Subcutaneous adipose tissue (tissue), 4 donors: Measurements from ENCODE around the gene EPHA4. TPM values are rescaled to one million over a fixed set of nuclear protein-coding genes. Genes with fewer than 3 reads are reported as not detected.

Experiments
- total RNA-seq, 4 donors: library from RNA; depleted of rRNA; stranded (reverse); fragments of >200 nt; gene quantifications; one replicate each; pipeline ENCODE4 v1.1.0, GENCODE V29; 2016
- TF ChIP-seq, protein P1 (sequence below): fragments of 450-650 bp; IDR thresholded peaks from one replicate; pipeline ENCODE4 v1.5.1; 2016; ENCODE audit warnings: low read depth, mild to moderate bottlenecking, control low read depth, antibody characterized with exemption, moderate library complexity

EPHA4 gene
- total RNA-seq, 4 donors from 2014 or later: 30.3 to 52.0 (median 39.4) TPM

DNA sequence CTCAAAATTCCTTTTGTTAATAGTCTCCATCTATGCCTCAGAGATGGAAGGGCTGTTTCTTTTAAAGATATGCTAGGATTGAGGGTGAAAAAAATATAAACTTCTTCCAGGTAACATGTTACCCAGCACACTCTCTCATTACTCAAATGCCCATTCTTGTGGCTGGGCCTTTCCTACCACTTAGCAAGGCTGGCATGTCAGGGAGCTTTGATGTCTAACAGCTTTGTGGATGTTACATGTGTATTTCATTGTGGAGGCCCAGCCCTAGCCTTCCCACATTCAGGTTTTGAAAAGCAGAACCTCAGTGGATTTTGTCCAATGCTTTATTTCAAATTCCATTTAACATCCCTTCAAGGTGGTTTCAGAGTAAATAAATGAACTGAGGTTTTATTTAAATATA, 191.4 kb downstream of the EPHA4 start:
- TF ChIP-seq, protein P1, sequence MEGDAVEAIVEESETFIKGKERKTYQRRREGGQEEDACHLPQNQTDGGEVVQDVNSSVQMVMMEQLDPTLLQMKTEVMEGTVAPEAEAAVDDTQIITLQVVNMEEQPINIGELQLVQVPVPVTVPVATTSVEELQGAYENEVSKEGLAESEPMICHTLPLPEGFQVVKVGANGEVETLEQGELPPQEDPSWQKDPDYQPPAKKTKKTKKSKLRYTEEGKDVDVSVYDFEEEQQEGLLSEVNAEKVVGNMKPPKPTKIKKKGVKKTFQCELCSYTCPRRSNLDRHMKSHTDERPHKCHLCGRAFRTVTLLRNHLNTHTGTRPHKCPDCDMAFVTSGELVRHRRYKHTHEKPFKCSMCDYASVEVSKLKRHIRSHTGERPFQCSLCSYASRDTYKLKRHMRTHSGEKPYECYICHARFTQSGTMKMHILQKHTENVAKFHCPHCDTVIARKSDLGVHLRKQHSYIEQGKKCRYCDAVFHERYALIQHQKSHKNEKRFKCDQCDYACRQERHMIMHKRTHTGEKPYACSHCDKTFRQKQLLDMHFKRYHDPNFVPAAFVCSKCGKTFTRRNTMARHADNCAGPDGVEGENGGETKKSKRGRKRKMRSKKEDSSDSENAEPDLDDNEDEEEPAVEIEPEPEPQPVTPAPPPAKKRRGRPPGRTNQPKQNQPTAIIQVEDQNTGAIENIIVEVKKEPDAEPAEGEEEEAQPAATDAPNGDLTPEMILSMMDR: no peak

DNA sequence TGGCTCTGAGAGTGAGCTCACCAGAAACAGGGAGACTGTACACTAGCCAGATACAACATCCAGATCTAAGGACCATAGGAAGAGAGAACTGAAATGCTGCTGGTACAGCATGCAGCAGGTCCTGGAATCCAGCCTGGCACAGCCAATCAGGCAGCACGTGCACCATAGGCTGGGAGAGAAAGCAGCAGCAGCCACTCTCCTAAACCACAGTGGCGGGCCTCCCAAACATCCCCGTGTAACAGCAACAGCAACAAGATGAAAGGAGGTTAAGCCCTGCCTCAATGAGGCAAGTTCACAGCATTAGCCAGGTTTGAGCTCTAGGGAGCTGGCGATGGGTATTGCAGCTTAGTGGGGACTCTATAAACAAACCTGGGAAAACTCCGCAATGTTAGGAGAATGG, 192.0 kb downstream of the EPHA4 start:
- TF ChIP-seq, protein P1: no peak

DNA sequence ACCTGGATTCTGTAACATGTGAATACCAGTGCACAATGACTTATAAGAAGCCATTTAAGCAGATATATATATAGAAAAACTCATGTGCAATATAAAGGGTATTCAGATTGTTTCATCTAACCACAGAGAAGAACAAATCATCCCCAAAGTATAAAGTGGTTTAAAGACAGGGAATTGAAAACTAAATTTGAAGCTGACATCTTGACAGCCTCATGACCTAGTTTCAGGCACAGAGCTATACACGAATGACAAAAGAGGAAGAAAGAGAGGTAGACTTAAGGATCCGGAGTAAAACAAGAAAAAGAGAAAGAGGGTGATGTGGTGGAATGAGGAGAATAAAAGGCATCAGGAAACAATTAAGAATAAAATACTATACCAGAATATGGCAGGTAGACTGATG, 194.5 kb downstream of the EPHA4 start:
- TF ChIP-seq, protein P1: no peak

DNA sequence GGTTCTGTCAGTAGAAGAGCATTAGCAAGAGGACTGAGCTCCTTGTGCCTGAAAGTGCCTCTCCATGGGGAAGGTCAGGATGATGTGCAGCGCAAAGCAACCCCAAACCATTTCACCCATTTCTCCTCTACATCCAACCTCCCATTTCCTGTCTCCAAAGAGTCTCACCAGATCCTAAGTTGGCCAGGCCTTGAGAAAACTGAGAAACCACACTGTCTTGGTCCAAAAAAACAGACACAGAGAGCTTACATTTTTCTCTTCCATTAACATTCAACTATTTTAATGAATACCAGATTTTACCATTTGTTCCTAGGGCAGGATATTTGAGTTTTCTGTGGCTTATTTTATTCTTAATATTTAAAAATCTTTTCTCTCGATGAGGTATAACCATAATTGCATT, 195.0 kb downstream of the EPHA4 start:
- TF ChIP-seq, protein P1: no peak

DNA sequence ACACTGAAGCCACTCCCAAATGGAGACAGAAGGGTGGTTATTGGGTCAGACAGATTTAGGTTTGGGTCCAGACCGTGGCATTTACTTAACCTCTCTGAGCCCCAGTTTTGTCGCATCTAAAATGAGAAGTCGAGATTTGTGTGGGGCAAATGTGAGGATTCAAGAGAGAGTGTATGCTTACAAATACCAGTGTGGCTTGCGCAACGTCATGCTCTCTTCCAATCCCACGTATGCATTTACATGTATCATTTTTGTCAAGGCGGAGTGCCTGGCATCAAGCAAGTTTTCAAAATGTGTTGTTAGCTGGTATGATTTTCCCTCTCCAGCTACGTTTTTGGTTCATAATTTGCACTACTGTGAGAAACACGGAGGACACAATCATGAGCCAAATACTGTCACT, 197.9 kb downstream of the EPHA4 start:
- TF ChIP-seq, protein P1: no peak

DNA sequence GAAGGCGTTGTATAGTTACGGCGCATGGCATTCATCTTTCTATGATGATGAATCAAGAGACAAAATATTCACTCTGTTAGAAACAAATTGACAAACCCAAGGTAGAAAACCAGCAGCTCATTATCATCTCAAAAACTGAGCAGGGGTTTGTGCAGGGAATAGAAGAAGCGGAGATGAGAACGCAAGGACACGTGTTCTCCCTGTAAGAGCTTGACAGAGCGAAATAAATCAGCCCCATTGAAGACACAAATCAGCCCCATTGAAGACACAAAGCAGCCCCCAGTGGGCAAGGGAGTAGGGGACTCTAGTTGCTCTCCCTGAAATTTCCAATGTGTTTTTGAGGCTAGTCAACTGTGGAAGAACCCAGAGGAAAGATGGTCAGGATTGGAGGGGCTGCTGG, 199.2 kb downstream of the EPHA4 start:
- TF ChIP-seq, protein P1: no peak

DNA sequence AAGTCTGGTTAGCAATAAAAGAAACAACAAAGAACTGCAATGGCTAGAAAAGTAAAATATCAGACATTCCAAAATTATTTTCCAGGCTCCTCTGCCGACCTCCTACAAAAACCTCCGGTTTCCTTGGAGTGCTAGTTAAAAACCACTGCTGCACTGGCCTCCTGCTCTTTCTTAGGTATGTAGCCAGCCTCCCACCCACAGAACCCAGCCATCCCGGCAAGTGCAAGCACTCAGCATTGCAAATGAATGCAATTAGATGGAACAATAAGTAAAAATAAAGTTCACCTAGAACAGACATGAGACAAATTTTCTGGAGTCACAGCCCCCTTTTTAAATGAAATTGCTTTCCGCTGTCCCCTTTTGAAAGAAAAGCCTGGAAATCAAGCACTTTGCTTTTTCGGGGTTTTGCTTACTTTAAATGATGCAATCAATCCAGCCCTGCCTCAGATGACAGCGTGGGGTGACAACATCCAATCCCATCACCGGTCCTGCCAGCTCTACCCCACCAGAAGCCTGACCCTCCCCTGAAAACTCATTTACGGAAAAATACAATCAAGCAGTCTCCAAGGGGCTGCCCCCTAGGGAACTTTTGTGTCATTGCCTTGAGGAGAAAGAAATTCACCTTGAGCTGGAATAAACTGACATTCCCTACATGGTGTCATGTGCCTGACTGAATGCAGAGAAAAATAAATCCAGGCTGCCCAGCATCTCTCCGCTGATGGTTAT, 199.8 kb downstream of the EPHA4 start:
- TF ChIP-seq, protein P1: no peak
